Esophagus squamous epithelium (tissue), 5 donors: ENCODE results near the gene REXO5. TPM values are rescaled to one million over a fixed set of nuclear protein-coding genes. Genes with fewer than 3 reads are reported as not detected.

Experiments used
- DNase-seq: peaks from one replicate; lab custom pipeline; 2025; lab: John Stamatoyannopoulos, UW
- H3K27ac ChIP-seq, 4 donors: fragments of 200-600 bp; sonication (generic); one replicate each; pipeline ENCODE4 v1.5.1; 2016 to 2019; ENCODE audit warnings: mild to moderate bottlenecking in 1 of 4
- H3K27me3 ChIP-seq, 4 donors: fragments of 200-600 bp; sonication (generic); 1 replicate in 3 of 4; 2 replicates in 1 of 4; pipeline versions ENCODE4 v1.5.1 to v1.6.0; 2017 to 2021; ENCODE audit warnings: antibody characterized with exemption in 1 of 4
- H3K36me3 ChIP-seq, 3 donors: fragments of 200-600 bp; sonication (generic); one replicate each; pipeline ENCODE4 v1.5.1; 2016 to 2019
- H3K4me1 ChIP-seq, 3 donors: fragments of 200-600 bp; sonication (generic); one replicate each; pipeline ENCODE4 v1.5.1; 2017 to 2019
- H3K4me3 ChIP-seq, 4 donors: fragments of 200-600 bp; sonication (generic); 1 replicate in 3 of 4; 2 replicates in 1 of 4; pipeline ENCODE4 v1.5.1; 2016 to 2019; ENCODE audit warnings: mild to moderate bottlenecking in 2 of 4, moderate library complexity in 1 of 4
- H3K9me3 ChIP-seq, 3 donors: fragments of 200-600 bp; sonication (generic); one replicate each; pipeline ENCODE4 v1.5.1; 2016 to 2019
- CTCF ChIP-seq, 6 experiments: fragments of 450-650 bp in 4 of 6; fragments of 200-600 bp in 2 of 6; sonication (generic) in 2 of 6; IDR thresholded peaks; one replicate each; pipeline ENCODE4 v1.5.1; 2016 to 2019; ENCODE audit warnings: antibody characterized with exemption in 6 of 6, mild to moderate bottlenecking in 4 of 6, moderate library complexity in 4 of 6
- POLR2A ChIP-seq, 4 donors: fragments of 450-650 bp; IDR thresholded peaks; one replicate each; pipeline ENCODE4 v1.6.1; 2017; ENCODE audit warnings: antibody characterized with exemption in 4 of 4, mild to moderate bottlenecking in 4 of 4, moderate library complexity in 3 of 4
- WGBS, 2 donors: methylation state at CpG; one replicate each; pipeline ENCODE4 v1.1.5; 2018; 5-methylcytosine and 5-hydroxymethylcytosine counted together
- intact Hi-C: fragments of 100-400 bp; cut with DNase I; formaldehyde crosslinking; loops from one replicate; pipeline ENCODE4 v1.15.0; 2022
- total RNA-seq, 4 donors: library from RNA; depleted of rRNA; stranded (reverse); fragments of >200 nt; gene quantifications; one replicate each; pipeline ENCODE4 v1.1.0, GENCODE V29; 2016
- donor health status: DM: yes; HTN: yes; CAD: no.

REXO5 gene
- total RNA-seq, 4 donors from 2014 or later: 0.49 to 3.2 (median 2.7) TPM

- intact Hi-C loops: no loop called here
- Histone ChIP-seq H3K36me3 (no peaks in the 10 kb centered on the region), H3K27me3 (no peaks in the 10 kb centered on the region), H3K9me3 (no peaks in the 10 kb centered on the region), H3K27ac (peak overlapping the region; percentile 38 to 64 (median 43)), H3K4me3 (no peak overlapping the region), H3K4me1 (peaks cover 10 to 84% (median 48%) of the 10 kb centered on the region in 3 donors)
- no peak for DNase-seq
- TF ChIP-seq POLR2A (IDR thresholded peaks at IDR 0.05) (no peak), CTCF (IDR thresholded peaks at IDR 0.05) (no peak)
- 26 to 51% methylated on average over 4 of the region's 4 CpGs for WGBS, 2 donors
Measured at GRCh38 chr16:20874088-20874581, 67.8 kb downstream of the REXO5 start.

GRCh38 chr16:20875355-20875650 lies 69.0 kb downstream of the REXO5 start:
- H3K36me3 ChIP-seq: no peaks in the 10 kb centered on the region
- H3K4me3 ChIP-seq: no peak overlapping the region
- intact Hi-C loops: no loop called here
- WGBS, 2 donors: 38 to 50% methylated on average over 1 of the region's 1 CpG
- DNase-seq: no peak
- peaks cover 17 to 84% (median 48%) of the 10 kb centered on the region in 3 donors for H3K4me1 ChIP-seq
- no peaks in the 10 kb centered on the region for H3K9me3 ChIP-seq
- H3K27ac ChIP-seq: peak overlapping the region in 1 of 4 donors; percentile 64
- TF ChIP-seq CTCF (IDR thresholded peaks at IDR 0.05): no peak
- no peak for TF ChIP-seq POLR2A (IDR thresholded peaks at IDR 0.05)
- no peaks in the 10 kb centered on the region for H3K27me3 ChIP-seq

- Histone ChIP-seq H3K36me3 (no peaks in the 10 kb centered on the region), H3K4me3 (no peak overlapping the region), H3K27me3 (no peaks in the 10 kb centered on the region), H3K27ac (peak overlapping the region in 3 of 4 donors; percentile 65 to 74 (median 66)), H3K9me3 (no peaks in the 10 kb centered on the region), H3K4me1 (peaks cover 17 to 82% (median 31%) of the 10 kb centered on the region in 3 donors)
- intact Hi-C loops: no loop called here
- 45 to 57% methylated on average over 5 of the region's 5 CpGs for WGBS, 2 donors
- TF ChIP-seq POLR2A (IDR thresholded peaks at IDR 0.05) (no peak), CTCF (IDR thresholded peaks at IDR 0.05) (no peak)
- no peak for DNase-seq
Measured at GRCh38 chr16:20878682-20879147, 72.4 kb downstream of the REXO5 start.

DNA sequence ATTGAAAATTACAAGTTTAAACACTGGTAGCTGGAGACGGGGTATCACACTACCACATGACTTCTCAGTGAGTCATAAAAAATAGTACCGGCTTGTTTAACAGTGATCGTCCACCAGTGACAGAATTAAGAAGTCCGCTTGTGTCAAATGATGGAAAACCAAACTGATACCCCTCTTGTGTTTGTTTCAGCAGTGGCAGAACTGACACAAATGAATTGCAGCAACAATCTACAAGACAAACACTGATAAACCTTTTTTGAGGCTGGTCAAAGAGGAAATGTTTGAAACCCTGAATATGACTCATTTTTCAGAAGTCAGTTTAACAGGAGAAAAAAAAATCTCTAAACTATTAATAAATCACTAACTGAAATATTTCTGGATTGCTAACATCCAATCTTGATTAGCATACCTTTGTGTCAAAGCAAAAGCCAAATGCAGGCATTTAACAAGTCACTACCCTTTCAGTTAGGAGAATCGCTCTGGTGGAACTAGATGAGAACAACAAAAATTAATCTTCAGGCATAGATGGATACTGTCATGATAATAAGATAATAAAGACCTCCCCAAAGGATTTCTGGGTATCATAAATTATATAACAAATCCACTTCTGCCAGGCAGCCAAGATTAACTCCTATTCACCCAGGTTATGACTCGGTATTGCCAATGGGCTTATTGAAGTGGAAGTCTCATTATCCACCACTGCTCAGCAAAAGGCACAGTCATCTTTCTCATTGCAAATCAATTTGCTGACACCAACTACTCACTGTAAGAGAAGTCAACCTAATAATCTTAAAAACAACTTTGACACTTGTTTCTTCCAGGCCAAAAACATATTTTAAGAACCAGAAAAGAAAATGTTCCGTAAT lies 73.1 kb downstream of the REXO5 start:
- H3K4me3 ChIP-seq: no peak overlapping the region
- peaks cover 13 to 82% (median 36%) of the 10 kb centered on the region in 3 donors for H3K4me1 ChIP-seq
- H3K27ac ChIP-seq: peak overlapping the region; percentile 10 to 74 (median 66)
- TF ChIP-seq POLR2A (IDR thresholded peaks at IDR 0.05) (no peak), CTCF (IDR thresholded peaks at IDR 0.05) (no peak)
- H3K27me3 ChIP-seq: no peaks in the 10 kb centered on the region
- 16 to 20% methylated on average over 7 of the region's 7 CpGs for WGBS, 2 donors
- no peaks in the 10 kb centered on the region for H3K9me3 ChIP-seq
- intact Hi-C loops: no loop called here
- no peak for DNase-seq
- no peaks in the 10 kb centered on the region for H3K36me3 ChIP-seq

DNA sequence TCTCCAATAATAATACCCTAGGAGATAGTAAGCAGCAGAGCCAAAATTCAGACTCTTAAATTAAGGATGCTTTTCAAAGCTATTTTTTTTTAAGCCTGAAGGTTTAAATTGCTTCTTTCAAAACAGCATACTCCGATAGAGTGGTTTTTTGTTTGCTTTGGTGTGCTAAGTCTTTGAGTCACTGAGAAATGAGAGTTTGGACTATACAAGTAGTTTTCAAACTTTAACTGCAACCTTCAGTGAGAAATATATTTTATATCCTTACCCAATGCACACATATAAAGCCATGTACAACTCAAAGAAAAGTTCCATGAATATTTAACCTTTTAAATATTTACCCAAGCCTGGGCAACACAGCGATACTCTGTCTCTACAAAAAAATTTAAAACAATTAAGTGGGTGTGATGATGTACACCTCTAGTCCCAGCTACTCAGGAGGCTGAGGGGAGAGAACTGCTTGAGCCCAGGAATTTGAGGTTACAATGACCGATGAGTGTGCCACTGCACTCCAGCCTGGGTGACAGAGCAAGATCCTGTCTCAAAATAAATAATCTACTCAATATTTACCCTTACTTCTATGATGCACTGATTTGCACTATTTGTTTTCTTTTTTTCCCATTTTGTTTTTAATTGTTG lies 74.7 kb downstream of the REXO5 start:
- Histone ChIP-seq H3K4me1 (peaks cover 7 to 75% (median 34%) of the 10 kb centered on the region in 3 donors), H3K36me3 (no peaks in the 10 kb centered on the region), H3K4me3 (no peak overlapping the region), H3K27ac (no peak overlapping the region), H3K27me3 (no peaks in the 10 kb centered on the region), H3K9me3 (no peaks in the 10 kb centered on the region)
- 58 to 74% methylated on average over 3 of the region's 3 CpGs for whole genome bisulfite sequencing, 2 donors
- no peak for DNase-seq
- intact Hi-C loops: no loop called here
- TF ChIP-seq CTCF (IDR thresholded peaks at IDR 0.05) (no peak), POLR2A (IDR thresholded peaks at IDR 0.05) (no peak)
